Measurements from ENCODE around the gene CFAP73. TPM values are rescaled to one million over a fixed set of nuclear protein-coding genes. Genes with fewer than 3 reads are reported as not detected.

CFAP73 gene
- total RNA-seq, 1 donor from 2014 or later: not detected

- H3K4me3 ChIP-seq (ENCODE audit: low read depth, low read length): no peak overlapping the region
- TF ChIP-seq CTCF (IDR thresholded peaks at IDR 0.05; ENCODE audit: insufficient read depth, low read length, severe bottlenecking): no peak
- H3K36me3 ChIP-seq (ENCODE audit: control insufficient read depth, insufficient read depth, low read length): no peaks in the 10 kb centered on the region
- DNase-seq (ENCODE audit: low read depth) (no peak), FAIRE-seq (no peak)
- peaks cover 7% of the 10 kb centered on the region for H3K27me3 ChIP-seq (ENCODE audit: control insufficient read depth, insufficient read depth, low read length)
Measured at GRCh38 chr12:113146999-113147398, 2.5 kb upstream of the CFAP73 start.

GRCh38 chr12:113151655-113152054, 2.1 kb downstream of the CFAP73 start:
- no peak for FAIRE-seq
- peaks cover 14% of the 10 kb centered on the region for H3K27me3 ChIP-seq (ENCODE audit: control insufficient read depth, insufficient read depth, low read length)
- H3K36me3 ChIP-seq (ENCODE audit: control insufficient read depth, insufficient read depth, low read length): no peaks in the 10 kb centered on the region
- DNase-seq (ENCODE audit: low read depth): no peak
- no peak overlapping the region for H3K4me3 ChIP-seq (ENCODE audit: low read depth, low read length)
- TF ChIP-seq CTCF (IDR thresholded peaks at IDR 0.05; ENCODE audit: insufficient read depth, low read length, severe bottlenecking): no peak

GRCh38 chr12:113152196-113152834, 2.8 kb downstream of the CFAP73 start:
- no peak for TF ChIP-seq CTCF (IDR thresholded peaks at IDR 0.05; ENCODE audit: insufficient read depth, low read length, severe bottlenecking)
- H3K27me3 ChIP-seq (ENCODE audit: control insufficient read depth, insufficient read depth, low read length): peaks cover 14% of the 10 kb centered on the region
- no peak for FAIRE-seq

GRCh38 chr12:113152835-113153814, 3.6 kb downstream of the CFAP73 start:
- FAIRE-seq: no peak
- peak overlapping the region; percentile 36 for H3K4me3 ChIP-seq (ENCODE audit: low read depth, low read length)
- peak; percentile 60 for DNase-seq (ENCODE audit: low read depth)
- H3K36me3 ChIP-seq (ENCODE audit: control insufficient read depth, insufficient read depth, low read length): no peaks in the 10 kb centered on the region
- TF ChIP-seq CTCF (IDR thresholded peaks at IDR 0.05; ENCODE audit: insufficient read depth, low read length, severe bottlenecking): peak; percentile 80
- peaks cover 14% of the 10 kb centered on the region for H3K27me3 ChIP-seq (ENCODE audit: control insufficient read depth, insufficient read depth, low read length)

More at GRCh38 chr12:113152196-113152834, 2.8 kb downstream of the CFAP73 start:
- no peak for DNase-seq (ENCODE audit: low read depth)
- no peak overlapping the region for H3K4me3 ChIP-seq (ENCODE audit: low read depth, low read length)
- no peaks in the 10 kb centered on the region for H3K36me3 ChIP-seq (ENCODE audit: control insufficient read depth, insufficient read depth, low read length)

GRCh38 chr12:113154351-113154973, 4.9 kb downstream of the CFAP73 start:
- peak; percentile 17 for DNase-seq (ENCODE audit: low read depth)
- H3K4me3 ChIP-seq (ENCODE audit: low read depth, low read length): peak overlapping the region; percentile 24
- H3K36me3 ChIP-seq (ENCODE audit: control insufficient read depth, insufficient read depth, low read length): peaks cover 6% of the 10 kb centered on the region
- no peak for FAIRE-seq
- TF ChIP-seq CTCF (IDR thresholded peaks at IDR 0.05; ENCODE audit: insufficient read depth, low read length, severe bottlenecking): no peak
- peaks cover 14% of the 10 kb centered on the region for H3K27me3 ChIP-seq (ENCODE audit: control insufficient read depth, insufficient read depth, low read length)

Data from bronchial epithelial cell (primary cell).